ENCODE data around the gene RASSF8.

The RASSF8 gene

GRCh38 chr12:26036877-26037276 is 78.4 kb downstream of the RASSF8 start:
- DNase-seq (ENCODE audit: low read depth), result no peak
- H3K4me3 ChIP-seq (ENCODE audit: low read depth, low read length), result no peak overlapping the region
- TF ChIP-seq MAX (IDR thresholded peaks at IDR 0.05; ENCODE audit: low read depth, low read length) (no peak), CTCF (IDR thresholded peaks at IDR 0.05; ENCODE audit: low read depth, low read length) (no peak), POLR2A (IDR thresholded peaks at IDR 0.05; ENCODE audit: extremely low read depth, insufficient read length) (no peak), MYC (IDR thresholded peaks at IDR 0.05; ENCODE audit: low read depth, low read length) (no peak)

- H3K4me3 ChIP-seq (ENCODE audit: low read depth, low read length), result no peak overlapping the region
- peak; percentile 26 for DNase-seq (ENCODE audit: low read depth)
- TF ChIP-seq CTCF (IDR thresholded peaks at IDR 0.05; ENCODE audit: low read depth, low read length) (no peak), POLR2A (IDR thresholded peaks at IDR 0.05; ENCODE audit: extremely low read depth, insufficient read length) (no peak), MYC (IDR thresholded peaks at IDR 0.05; ENCODE audit: low read depth, low read length) (no peak), MAX (IDR thresholded peaks at IDR 0.05; ENCODE audit: low read depth, low read length) (no peak)
These were observed 79.2 kb downstream of the RASSF8 start for GRCh38 chr12:26037615-26038220.

GRCh38 chr12:26042645-26043044 is 84.2 kb downstream of the RASSF8 start:
- no peak for TF ChIP-seq POLR2A (IDR thresholded peaks at IDR 0.05; ENCODE audit: extremely low read depth, insufficient read length)
- TF ChIP-seq MAX (IDR thresholded peaks at IDR 0.05; ENCODE audit: low read depth, low read length), result no peak
- TF ChIP-seq MYC (IDR thresholded peaks at IDR 0.05; ENCODE audit: low read depth, low read length), result no peak
- TF ChIP-seq CTCF (IDR thresholded peaks at IDR 0.05; ENCODE audit: low read depth, low read length), result no peak
- DNase-seq (ENCODE audit: low read depth), result no peak
- no peak overlapping the region for H3K4me3 ChIP-seq (ENCODE audit: low read depth, low read length)

GRCh38 chr12:26043135-26044006 is 84.9 kb downstream of the RASSF8 start:
- TF ChIP-seq MYC (IDR thresholded peaks at IDR 0.05; ENCODE audit: low read depth, low read length), result no peak
- no peak for TF ChIP-seq POLR2A (IDR thresholded peaks at IDR 0.05; ENCODE audit: extremely low read depth, insufficient read length)
- no peak for TF ChIP-seq MAX (IDR thresholded peaks at IDR 0.05; ENCODE audit: low read depth, low read length)
- TF ChIP-seq CTCF (IDR thresholded peaks at IDR 0.05; ENCODE audit: low read depth, low read length), result no peak
- H3K4me3 ChIP-seq (ENCODE audit: low read depth, low read length), result no peak overlapping the region
- no peak for DNase-seq (ENCODE audit: low read depth)

GRCh38 chr12:26044007-26044394 is 85.5 kb downstream of the RASSF8 start:
- TF ChIP-seq POLR2A (IDR thresholded peaks at IDR 0.05; ENCODE audit: extremely low read depth, insufficient read length) (no peak), MYC (IDR thresholded peaks at IDR 0.05; ENCODE audit: low read depth, low read length) (no peak), MAX (IDR thresholded peaks at IDR 0.05; ENCODE audit: low read depth, low read length) (no peak), CTCF (IDR thresholded peaks at IDR 0.05; ENCODE audit: low read depth, low read length) (no peak)
- no peak overlapping the region for H3K4me3 ChIP-seq (ENCODE audit: low read depth, low read length)
- no peak for DNase-seq (ENCODE audit: low read depth)
